Hepatocyte (in vitro differentiated cells): ENCODE data around the gene SOS2. TPM values are rescaled to one million over a fixed set of nuclear protein-coding genes. Genes with fewer than 3 reads are reported as not detected.

Experiments
- DNase-seq: peaks from one replicate; pipeline ENCODE4 v3.0.0-alpha.2; 2016; ENCODE audit warnings: low spot score
- H2AFZ ChIP-seq: fragments of 200-600 bp; sonication (generic); 2 replicates; pipeline ENCODE4 v1.6.0; 2016; ENCODE audit warnings: antibody characterized with exemption, mild to moderate bottlenecking
- H3K27ac ChIP-seq: fragments of 200-600 bp; sonication (generic); 2 replicates; pipeline ENCODE4 v1.5.1; 2016; ENCODE audit warnings: mild to moderate bottlenecking
- H3K27me3 ChIP-seq: fragments of 200-600 bp; sonication (generic); 2 replicates; pipeline ENCODE4 v1.6.1; 2016
- H3K36me3 ChIP-seq: fragments of 200-600 bp; sonication (generic); replicated peaks from 2 replicates; pipeline ENCODE4 v1.5.1; 2016; ENCODE audit warnings: low read depth; ENCODE audit not compliant: insufficient read depth
- H3K4me1 ChIP-seq: fragments of 200-600 bp; sonication (generic); 2 replicates; pipeline ENCODE4 v1.5.1; 2016; ENCODE audit warnings: mild to moderate bottlenecking, moderate library complexity; ENCODE audit not compliant: insufficient read depth
- H3K4me2 ChIP-seq: fragments of 200-600 bp; sonication (generic); 2 replicates; pipeline ENCODE4 v1.6.0; 2016
- H3K4me3 ChIP-seq: fragments of 200-600 bp; sonication (generic); 2 replicates; pipeline ENCODE4 v1.5.1; 2016; ENCODE audit warnings: mild to moderate bottlenecking
- H3K79me2 ChIP-seq: fragments of 200-600 bp; sonication (generic); 2 replicates; pipeline ENCODE4 v1.6.0; 2017; ENCODE audit warnings: mild to moderate bottlenecking
- H3K9me2 ChIP-seq: fragments of 200-600 bp; sonication (generic); replicated peaks from 2 replicates; pipeline ENCODE4 v1.6.0; 2017; ENCODE audit warnings: mild to moderate bottlenecking; ENCODE audit not compliant: insufficient read depth
- H3K9me3 ChIP-seq: fragments of 200-600 bp; sonication (generic); 2 replicates; pipeline ENCODE4 v1.5.1; 2016; ENCODE audit warnings: low read depth, mild to moderate bottlenecking
- H4K20me1 ChIP-seq: fragments of 200-600 bp; sonication (generic); 2 replicates; pipeline ENCODE4 v1.6.0; 2016; ENCODE audit warnings: mild to moderate bottlenecking; ENCODE audit not compliant: insufficient read depth, poor library complexity, severe bottlenecking
- CTCF ChIP-seq: fragments of 200-600 bp; sonication (generic); IDR thresholded peaks from 2 replicates; pipeline ENCODE4 v1.5.1; 2016; ENCODE audit warnings: antibody characterized with exemption, mild to moderate bottlenecking; ENCODE audit not compliant: poor library complexity
- EZH2 ChIP-seq: fragments of 200-600 bp; sonication (generic); IDR thresholded peaks from 2 replicates; pipeline ENCODE4 v1.6.1; 2016; ENCODE audit warnings: antibody characterized with exemption, mild to moderate bottlenecking, borderline replicate concordance
- EZH2phosphoT487 ChIP-seq: fragments of 200-600 bp; sonication (generic); IDR thresholded peaks from one replicate; pipeline ENCODE4 v1.6.1; 2018; ENCODE audit warnings: antibody characterized with exemption, mild to moderate bottlenecking, low read depth, moderate library complexity; ENCODE audit not compliant: unreplicated experiment, severe bottlenecking
- WGBS: methylation state at CpG from one replicate; pipeline ENCODE4 v1.1.6; 2016; ENCODE audit warnings: low lambda C conversion rate; ENCODE audit errors: missing lambda C conversion rate; 5-methylcytosine and 5-hydroxymethylcytosine counted together
- polyA plus RNA-seq: library from polyadenylated mRNA; unstranded; fragments of >200 nt; fragmentation: Nextera tagmentation; extraction: Ambion mirVana; gene quantifications from 2 replicates; pipeline ENCODE4 v1.2.1, GENCODE V29; 2016
- small RNA-seq: library from RNA; depleted of rRNA; stranded (forward); fragments of <200 nt; gene quantifications from one replicate; pipeline ENCODE3, GENCODE V24; 2014
- total RNA-seq: library from RNA; depleted of rRNA; stranded (reverse); fragments of >200 nt; gene quantifications from 2 replicates; pipeline ENCODE4 v1.2.3, GENCODE V29; 2014

The SOS2 gene
- total and polyA plus RNA-seq, 2 experiments from 2014 or later = 12.9 to 28.7 TPM

- no peak overlapping the region for H3K4me3 ChIP-seq
- no peak overlapping the region for H3K27ac ChIP-seq
- DNase-seq = no peak
- TF ChIP-seq EZH2phosphoT487 (no peak), CTCF (no peak), EZH2 (no peak)
- H3K9me3 ChIP-seq = no peaks in the 10 kb centered on the region
- no peaks in the 10 kb centered on the region for H4K20me1 ChIP-seq
- no peaks in the 10 kb centered on the region for H3K36me3 ChIP-seq
- no peaks in the 10 kb centered on the region for H3K27me3 ChIP-seq
- 40% methylated on average over 2 of the region's 2 CpGs for WGBS
- no peaks in the 10 kb centered on the region for H3K79me2 ChIP-seq
- H3K9me2 ChIP-seq = no peaks in the 10 kb centered on the region
- H3K4me1 ChIP-seq = no peaks in the 10 kb centered on the region
- H2AFZ ChIP-seq = no peak overlapping the region
- no peak overlapping the region for H3K4me2 ChIP-seq
These were observed 162.1 kb downstream of the SOS2 start for GRCh38 chr14:50069325-50069724.

GRCh38 chr14:50068496-50068895 lies 162.9 kb downstream of the SOS2 start:
- H3K27ac ChIP-seq = no peak overlapping the region
- no peak overlapping the region for H2AFZ ChIP-seq
- H3K79me2 ChIP-seq = no peaks in the 10 kb centered on the region
- no peak overlapping the region for H3K4me3 ChIP-seq
- DNase-seq = no peak
- no peaks in the 10 kb centered on the region for H3K27me3 ChIP-seq
- no peaks in the 10 kb centered on the region for H3K9me3 ChIP-seq
- WGBS = 98% methylated on average over 7 of the region's 7 CpGs
- no peaks in the 10 kb centered on the region for H3K9me2 ChIP-seq
- H3K36me3 ChIP-seq = no peaks in the 10 kb centered on the region
- H4K20me1 ChIP-seq = no peaks in the 10 kb centered on the region
- H3K4me2 ChIP-seq = no peak overlapping the region
- no peak for TF ChIP-seq EZH2phosphoT487
- TF ChIP-seq EZH2 = no peak
- TF ChIP-seq CTCF = no peak
- no peaks in the 10 kb centered on the region for H3K4me1 ChIP-seq

- Histone ChIP-seq H3K27me3 (no peaks in the 10 kb centered on the region), H3K4me1 (peaks cover 4% of the 10 kb centered on the region), H3K79me2 (no peaks in the 10 kb centered on the region), H3K4me3 (no peak overlapping the region), H3K9me3 (no peaks in the 10 kb centered on the region), H3K9me2 (no peaks in the 10 kb centered on the region), H3K4me2 (no peak overlapping the region), H3K36me3 (no peaks in the 10 kb centered on the region), H4K20me1 (no peaks in the 10 kb centered on the region), H2AFZ (no peak overlapping the region), H3K27ac (peak overlapping the region; percentile 36)
- WGBS = 87% methylated on average over 8 of the region's 8 CpGs
- DNase-seq = no peak
- TF ChIP-seq CTCF = no peak
- TF ChIP-seq EZH2phosphoT487 = no peak
These were observed 163.5 kb downstream of the SOS2 start for GRCh38 chr14:50067723-50068495.

Small RNA genes within 50 kb of the gene (small RNA-seq; reads per million reads assigned to genes)
- gene RF00019 = not detected

Other genes with a start within 250 kb of the SOS2 start
- 11.4 and 11.5 TPM in 2 replicates for gene VCPKMT, start 115.0 kb downstream of the SOS2 start, total RNA-seq
- 6.1 and 8.5 TPM in 2 replicates for gene VCPKMT, start 115.0 kb downstream of the SOS2 start, polyA plus RNA-seq
- gene L2HGDH, start 80.7 kb upstream of the SOS2 start, total RNA-seq = 9.7 and 11.8 TPM in 2 replicates
- gene L2HGDH, start 80.7 kb upstream of the SOS2 start, polyA plus RNA-seq = 5.3 and 5.8 TPM in 2 replicates
- gene DMAC2L, start 80.7 kb upstream of the SOS2 start, total RNA-seq = 10.8 and 19.1 TPM in 2 replicates
- gene DMAC2L, start 80.7 kb upstream of the SOS2 start, polyA plus RNA-seq = 12.5 and 14.1 TPM in 2 replicates
- gene CDKL1, start 165.3 kb upstream of the SOS2 start, total RNA-seq = 6.1 and 13.1 TPM in 2 replicates
- gene CDKL1, start 165.3 kb upstream of the SOS2 start, polyA plus RNA-seq = 1.7 and 1.9 TPM in 2 replicates